Endothelial cell of umbilical vein (primary cell): ENCODE data around the gene RNF40. TPM values are rescaled to one million over a fixed set of nuclear protein-coding genes. Genes with fewer than 3 reads are reported as not detected.

Experiments
- BruUV-seq: library from RNA; stranded (reverse); fragments of 400-500 nt; replicated peaks from 2 replicates; lab custom pipeline; 2021; lab: Mats Ljungman, UMichigan
- CTCF ChIA-PET: fragments of 300-600, 350-600 bp; sonication (Branson Sonifier 250); formaldehyde crosslinking; loops from one replicate; lab custom pipeline; 2021; ENCODE audit warnings: antibody characterized with exemption, inconsistent platforms; lab: Charles Lee
- POLR2A ChIA-PET: fragments of 300-600, 350-600 bp; sonication (Branson Sonifier 250); formaldehyde crosslinking; loops from one replicate; lab custom pipeline; 2021; ENCODE audit warnings: antibody characterized with exemption, inconsistent platforms; lab: Charles Lee
- DNase-seq: peaks from one replicate; pipeline ENCODE4 v3.0.0-alpha.2; 2011; ENCODE audit warnings: low read depth, low spot score
- FAIRE-seq: peaks from 2 replicates; lab custom pipeline; 2011; peaks lifted over from hg19 to GRCh38; lab: Jason Lieb, UNC
- H2AFZ ChIP-seq: 2 replicates; pipeline ENCODE4 v1.6.0; 2012; ENCODE audit warnings: low read depth, low read length, control low read depth, inconsistent platforms
- H3K27ac ChIP-seq: 2 replicates; pipeline ENCODE4 v1.5.1; 2011; ENCODE audit warnings: low read depth, mild to moderate bottlenecking, control low read depth, low read length, moderate library complexity; ENCODE audit not compliant: insufficient read depth
- H3K27me3 ChIP-seq, 2 experiments: 2 replicates each; pipeline versions ENCODE4 v1.6.0 to v1.6.1; 2011; ENCODE audit warnings: low read length in 2 of 2, mixed read lengths in 1 of 2; ENCODE audit not compliant: control insufficient read depth in 2 of 2, insufficient read depth in 2 of 2
- H3K36me3 ChIP-seq, 2 experiments: 2 replicates in 1 of 2; 3 replicates in 1 of 2; pipeline ENCODE4 v1.5.1; 2011; ENCODE audit warnings: low read length in 2 of 2, mild to moderate bottlenecking in 1 of 2, moderate library complexity in 1 of 2; ENCODE audit not compliant: control insufficient read depth in 2 of 2, insufficient read depth in 2 of 2; ENCODE audit errors: extremely low read depth in 1 of 2
- H3K4me1 ChIP-seq: 3 replicates; pipeline ENCODE4 v1.5.1; 2011; ENCODE audit warnings: mild to moderate bottlenecking, low read length; ENCODE audit not compliant: control insufficient read depth, insufficient read depth; ENCODE audit errors: extremely low read depth
- H3K4me2 ChIP-seq: 2 replicates; pipeline ENCODE4 v1.6.1; 2011; ENCODE audit warnings: low read length, control low read depth, mixed read lengths; ENCODE audit not compliant: insufficient read depth
- H3K4me3 ChIP-seq, 3 experiments: fragments of 200-600 bp in 1 of 3; sonication (generic), shearing (Covaris generic) in 1 of 3; replicated peaks in 1 of 3; 2 replicates each; pipeline ENCODE4 v1.5.1; 2011 to 2016; ENCODE audit warnings: control low read depth in 3 of 3, low read length in 3 of 3, mild to moderate bottlenecking in 2 of 3, inconsistent platforms in 1 of 3, low read depth in 1 of 3, moderate library complexity in 1 of 3; ENCODE audit not compliant: insufficient read depth in 1 of 3
- H3K79me2 ChIP-seq: 2 replicates; pipeline ENCODE4 v1.6.0; 2012; ENCODE audit warnings: low read length, inconsistent platforms; ENCODE audit not compliant: control insufficient read depth, insufficient read depth
- H3K9ac ChIP-seq: replicated peaks from 2 replicates; pipeline ENCODE3; 2011; ENCODE audit warnings: low read length, control low read depth; ENCODE audit not compliant: insufficient read depth; ENCODE audit errors: extremely low read depth
- H3K9me1 ChIP-seq: replicated peaks from 3 replicates; pipeline ENCODE4 v1.6.0; 2011; ENCODE audit warnings: mild to moderate bottlenecking, low read length; ENCODE audit not compliant: control insufficient read depth, insufficient read depth; ENCODE audit errors: extremely low read depth
- H3K9me3 ChIP-seq: replicated peaks from 2 replicates; pipeline ENCODE4 v1.5.1; 2012; ENCODE audit warnings: low read length, inconsistent platforms; ENCODE audit not compliant: control insufficient read depth, insufficient read depth
- H4K20me1 ChIP-seq: replicated peaks from 2 replicates; pipeline ENCODE3; 2011; ENCODE audit warnings: mild to moderate bottlenecking, low read length; ENCODE audit not compliant: control insufficient read depth, insufficient read depth; ENCODE audit errors: extremely low read depth
- CTCF ChIP-seq, 2 donors: IDR thresholded peaks; 1 replicate in 1 of 2; 2 replicates in 1 of 2; pipeline ENCODE4 v1.5.1; 2011; ENCODE audit warnings: low read length in 2 of 2, mild to moderate bottlenecking in 2 of 2, moderate library complexity in 2 of 2, control low read depth in 1 of 2, inconsistent platforms in 1 of 2, low read depth in 1 of 2; ENCODE audit not compliant: insufficient read depth in 1 of 2; ENCODE audit errors: extremely low read depth in 1 of 2
- EZH2 ChIP-seq: IDR thresholded peaks from 2 replicates; pipeline ENCODE4 v1.6.1; 2012; ENCODE audit warnings: borderline replicate concordance, low read depth, mild to moderate bottlenecking, moderate library complexity, low read length, inconsistent platforms; ENCODE audit not compliant: severe bottlenecking
- FOS ChIP-seq: IDR thresholded peaks from 2 replicates; pipeline ENCODE4 v1.6.1; 2011; ENCODE audit warnings: mild to moderate bottlenecking, low read length, moderate library complexity, borderline replicate concordance; ENCODE audit not compliant: insufficient read depth
- GATA2 ChIP-seq: IDR thresholded peaks from 2 replicates; pipeline ENCODE4 v1.7.0; 2011; ENCODE audit warnings: low read depth, mild to moderate bottlenecking, moderate library complexity, mixed read lengths, low read length; ENCODE audit not compliant: insufficient read length, insufficient read depth
- JUN ChIP-seq: IDR thresholded peaks from 2 replicates; pipeline ENCODE4 v1.6.1; 2011; ENCODE audit warnings: borderline replicate concordance, low read depth; ENCODE audit not compliant: insufficient read length, insufficient read depth
- MAX ChIP-seq: IDR thresholded peaks from 2 replicates; pipeline ENCODE4 v1.6.1; 2011; ENCODE audit not compliant: insufficient read depth, insufficient read length
- MYC ChIP-seq: IDR thresholded peaks from one replicate; pipeline ENCODE4 v1.6.1; 2011; ENCODE audit warnings: mild to moderate bottlenecking, low read depth, low read length
- POLR2A ChIP-seq: IDR thresholded peaks from 2 replicates; pipeline ENCODE4 v1.6.1; 2012; ENCODE audit warnings: low read depth, mild to moderate bottlenecking, control low read depth, low read length
- POLR2AphosphoS5 ChIP-seq: IDR thresholded peaks from 2 replicates; pipeline ENCODE4 v1.6.1; 2012; ENCODE audit warnings: low read depth, mild to moderate bottlenecking, control low read depth, low read length, moderate library complexity; ENCODE audit not compliant: insufficient read depth
- dilution Hi-C: fragments of 300-500 bp; cut with MboI; formaldehyde crosslinking; loops from one replicate; pipeline ENCODE4 v1.15.0; 2019; ENCODE audit warnings: low sequenced_read_pairs; ENCODE audit not compliant: extremely low pct_ligation_motif_present
- intact Hi-C: fragments of 100-400 bp; cut with micrococcal nuclease; formaldehyde crosslinking; loops from one replicate; pipeline ENCODE4 v1.10.0; 2022
- polyA plus RNA-seq, 4 experiments: library from polyadenylated mRNA; depleted of rRNA in 3 of 4; stranded (reverse) in 3 of 4; unstranded in 1 of 4; fragments of >200 nt; gene quantifications; 2 replicates each; pipeline versions ENCODE4 v1.2.1 to v1.2.3, GENCODE V29; 2011 to 2012; ENCODE audit warnings: missing spikeins in 1 of 4
- total RNA-seq: library from RNA; stranded (reverse); gene quantifications from 2 replicates; pipeline ENCODE4 v1.2.3, GENCODE V29; 2021

RNF40 gene
- total and polyA plus RNA-seq, 2 donors (not counting 3 experiments of a cell fraction or from before 2014, with no cell fraction given) = 60.5 to 102 TPM

DNA sequence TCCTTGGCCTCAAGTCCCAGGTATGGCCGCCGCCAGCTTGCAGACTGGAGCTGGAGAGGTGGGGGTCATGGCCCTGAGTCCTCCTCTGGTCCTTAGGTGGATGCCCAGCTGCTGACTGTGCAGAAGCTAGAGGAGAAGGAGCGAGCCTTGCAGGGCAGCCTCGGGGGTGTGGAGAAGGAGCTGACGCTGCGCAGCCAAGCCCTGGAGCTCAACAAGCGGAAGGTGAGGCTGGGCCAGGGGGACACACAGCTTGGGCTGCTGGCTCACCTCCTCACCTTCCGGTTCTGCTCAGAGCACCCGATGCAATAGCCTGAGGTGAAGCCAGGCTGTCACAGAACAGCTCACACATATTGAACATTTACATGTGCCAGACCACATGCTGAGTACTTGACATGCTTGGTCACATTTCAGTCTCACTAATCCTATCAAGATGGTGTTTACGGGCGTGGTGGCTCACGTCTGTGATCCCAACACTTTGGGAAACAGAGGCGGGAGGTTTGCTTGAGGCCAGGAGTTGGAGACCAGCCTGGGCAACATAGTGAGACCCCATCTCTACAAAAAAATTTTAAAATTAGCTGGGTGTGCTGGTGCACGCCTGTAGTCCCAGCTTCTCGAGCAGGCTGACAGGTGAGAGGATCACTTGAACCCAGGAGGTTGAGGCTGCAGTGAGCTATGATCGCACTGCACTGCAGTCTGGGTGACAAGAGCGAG is 7.4 kb downstream of the RNF40 start:
- H3K4me1 ChIP-seq = no peaks in the 10 kb centered on the region
- H3K9ac ChIP-seq = no peak overlapping the region
- no peaks in the 10 kb centered on the region for H4K20me1 ChIP-seq
- no peaks in the 10 kb centered on the region for H3K27me3 ChIP-seq
- no peak for TF ChIP-seq GATA2
- TF ChIP-seq MYC = no peak
- TF ChIP-seq POLR2A = no peak
- TF ChIP-seq FOS = no peak
- no peak for TF ChIP-seq MAX
- no peak for TF ChIP-seq CTCF (IDR thresholded peaks at IDR 0.05; ENCODE audit: extremely low read depth in 1 of 2, insufficient read depth in 1 of 2, low read depth in 1 of 2, low read length in 2 of 2)
- no peak for TF ChIP-seq EZH2
- no peak for TF ChIP-seq JUN
- no peak for TF ChIP-seq POLR2AphosphoS5
- no peak overlapping the region for H2AFZ ChIP-seq
- H3K36me3 ChIP-seq = peaks cover 20 to 72% of the 10 kb centered on the region in 2 experiments
- dilution Hi-C loops = no loop called here
- no peak overlapping the region for H3K27ac ChIP-seq
- POLR2A ChIA-PET = no interaction called here
- BruUV-seq = no TSS peak
- intact Hi-C loops = no loop called here
- no peaks in the 10 kb centered on the region for H3K9me1 ChIP-seq
- FAIRE-seq (no peak), DNase-seq (no peak)
- no peak overlapping the region for H3K4me2 ChIP-seq
- H3K4me3 ChIP-seq = no peak overlapping the region
- CTCF ChIA-PET = interaction anchor here (0.9 kb wide), 1 partner anchor 75 kb away, joined by 3 read pairs; no protein-coding TSS in a partner anchor
- H3K9me3 ChIP-seq = no peaks in the 10 kb centered on the region
- H3K79me2 ChIP-seq = peaks cover under 1% of the 10 kb centered on the region
